Stimulated activated CD4-positive, alpha-beta T cell treated with anti-CD3 and anti-CD28 coated beads, Interleukin-1b, Interleukin-23, amount 100 ng/mL, for 1 hour (primary cell): ENCODE data around the gene EQTN.
"Not testable (repeated sequence)": the region's sequence is repeated elsewhere in the genome, so short reads cannot be mapped to it uniquely, and the experiment has no call there.

ENCODE experiments used
- DNase-seq, 2 donors: peaks; one replicate each; pipeline ENCODE4 v3.0.0-alpha.2; 2020; ENCODE audit warnings: low read depth in 2 of 2

EQTN gene

DNA sequence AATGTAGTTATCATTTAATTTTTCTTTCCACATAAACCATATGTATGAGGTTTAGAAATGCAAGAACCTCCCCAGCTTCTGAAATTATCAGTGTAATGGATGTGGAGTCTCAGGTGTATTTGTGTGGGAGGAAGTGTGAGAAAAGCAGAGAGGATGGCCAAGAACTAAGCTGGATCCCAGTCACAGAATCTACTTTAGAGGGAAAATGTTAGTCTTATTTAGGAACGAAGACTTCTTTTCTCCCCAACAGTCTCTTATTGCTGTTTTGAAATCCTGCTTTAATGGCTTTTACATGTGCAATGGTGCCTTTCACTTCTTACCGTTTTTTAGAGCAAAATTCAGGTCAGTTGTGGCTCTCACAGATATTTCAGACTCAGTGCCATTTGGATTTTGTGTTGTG is 3.0 kb downstream of the EQTN start:
- no peak for DNase-seq

GRCh38 chr9:27292659-27293405 is 4.1 kb downstream of the EQTN start:
- no peak for DNase-seq

DNA sequence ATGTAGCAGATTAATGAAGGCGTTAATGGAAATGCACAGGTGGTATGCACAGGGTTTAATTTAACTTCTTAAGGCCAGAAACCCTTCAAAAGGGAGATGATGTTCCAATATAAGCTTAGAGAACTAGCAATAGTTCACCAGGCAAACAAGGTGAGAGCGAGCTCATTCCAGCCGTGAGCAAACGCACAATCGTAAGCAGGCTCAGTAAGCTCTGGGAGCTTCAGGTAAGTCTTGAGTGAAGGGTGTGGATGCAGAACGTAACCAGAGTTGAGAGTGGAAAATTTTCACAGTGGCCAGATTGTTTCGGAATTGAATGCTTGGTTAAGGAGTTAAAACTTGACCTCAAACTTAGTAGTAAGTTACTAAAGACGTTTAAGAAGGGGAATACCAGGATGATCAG is 5.7 kb downstream of the EQTN start:
- DNase-seq: no peak

GRCh38 chr9:27282269-27282668 is 14.7 kb downstream of the EQTN start:
- no peak for DNase-seq

- DNase-seq: no peak
Measured at GRCh38 chr9:27280860-27281259, 16.1 kb downstream of the EQTN start.

DNA sequence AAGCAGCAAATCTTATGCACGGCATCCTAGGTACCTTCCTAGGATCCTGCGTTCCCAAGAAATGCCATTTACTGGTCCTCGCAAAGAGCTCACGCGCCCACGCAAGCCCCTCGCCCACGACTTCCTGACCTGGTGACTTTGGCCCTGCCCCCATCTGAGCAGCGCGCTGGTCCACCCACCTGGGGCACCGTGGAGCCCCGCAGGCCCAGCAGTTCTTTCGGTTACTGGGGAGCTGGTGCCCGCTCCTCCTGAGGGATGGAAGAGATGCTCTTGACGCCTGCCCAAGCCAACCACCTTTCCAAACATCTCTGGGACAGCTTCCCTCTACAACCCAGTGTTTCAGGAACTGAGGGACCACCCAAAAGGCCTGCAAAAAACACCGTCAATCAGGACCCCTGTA is 16.7 kb downstream of the EQTN start:
- no peak for DNase-seq

GRCh38 chr9:27279611-27280010 is 17.3 kb downstream of the EQTN start:
- DNase-seq: no peak

DNA sequence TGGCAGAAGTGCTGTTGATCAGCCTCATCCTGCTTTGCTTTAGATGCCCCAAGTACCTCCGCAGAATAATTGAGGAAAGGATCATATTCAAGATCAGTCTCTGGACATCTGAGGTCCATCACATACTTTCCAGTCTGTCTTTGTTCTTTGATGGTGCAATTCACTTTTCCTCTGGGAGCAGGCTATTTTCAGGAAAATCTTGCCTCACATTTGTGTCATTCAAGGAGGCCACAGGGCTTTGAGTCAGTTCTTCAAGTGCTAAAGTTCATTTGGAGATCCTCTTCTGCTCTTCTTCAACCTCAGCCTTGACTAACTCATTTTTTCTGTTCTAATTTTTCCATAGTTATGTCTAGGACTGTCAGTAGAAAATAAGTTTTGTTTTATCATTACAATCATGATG is 18.6 kb downstream of the EQTN start:
- DNase-seq: no peak

- no peak for DNase-seq
Measured at GRCh38 chr9:27276193-27277030, 20.5 kb downstream of the EQTN start.

DNA sequence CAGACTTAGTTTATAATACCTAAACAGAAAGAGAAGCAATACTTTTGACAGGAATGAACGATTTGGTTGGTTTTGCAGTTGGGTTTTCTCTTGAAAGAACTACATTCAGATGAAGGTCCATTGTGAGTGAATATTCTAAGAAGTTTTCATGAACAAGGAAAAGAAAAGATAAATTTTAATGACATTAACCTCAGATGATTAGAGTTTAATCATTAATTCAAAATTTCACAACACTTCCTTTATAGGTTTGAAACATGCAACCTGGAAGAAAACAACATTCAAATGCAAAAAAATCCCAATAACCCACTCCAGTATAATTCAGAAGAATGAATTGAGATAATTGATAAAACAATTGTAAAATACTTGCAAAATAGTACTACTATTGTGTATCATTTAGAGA is 23.8 kb downstream of the EQTN start:
- DNase-seq: no peak

DNA sequence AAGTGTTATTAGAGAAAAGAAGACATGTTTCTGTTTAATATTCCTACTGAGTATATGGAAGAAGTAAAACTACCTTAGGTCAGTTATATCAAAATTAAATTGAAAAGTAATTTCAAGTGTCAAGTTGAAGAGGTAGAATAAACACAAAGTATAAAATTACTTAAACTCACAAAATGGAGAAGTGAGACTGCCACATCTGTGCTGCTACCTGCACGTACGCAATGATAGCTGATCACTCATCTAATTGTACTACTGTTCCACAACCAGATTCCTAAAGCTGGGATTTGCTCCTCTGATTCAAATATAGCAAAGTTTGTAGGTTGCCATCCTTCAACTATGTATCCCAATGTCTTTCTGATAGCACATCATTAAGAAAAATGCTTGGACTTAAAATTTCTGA is 24.8 kb downstream of the EQTN start:
- no peak for DNase-seq

- DNase-seq: no peak
Measured at GRCh38 chr9:27261517-27262211, 35.3 kb downstream of the EQTN start.

DNA sequence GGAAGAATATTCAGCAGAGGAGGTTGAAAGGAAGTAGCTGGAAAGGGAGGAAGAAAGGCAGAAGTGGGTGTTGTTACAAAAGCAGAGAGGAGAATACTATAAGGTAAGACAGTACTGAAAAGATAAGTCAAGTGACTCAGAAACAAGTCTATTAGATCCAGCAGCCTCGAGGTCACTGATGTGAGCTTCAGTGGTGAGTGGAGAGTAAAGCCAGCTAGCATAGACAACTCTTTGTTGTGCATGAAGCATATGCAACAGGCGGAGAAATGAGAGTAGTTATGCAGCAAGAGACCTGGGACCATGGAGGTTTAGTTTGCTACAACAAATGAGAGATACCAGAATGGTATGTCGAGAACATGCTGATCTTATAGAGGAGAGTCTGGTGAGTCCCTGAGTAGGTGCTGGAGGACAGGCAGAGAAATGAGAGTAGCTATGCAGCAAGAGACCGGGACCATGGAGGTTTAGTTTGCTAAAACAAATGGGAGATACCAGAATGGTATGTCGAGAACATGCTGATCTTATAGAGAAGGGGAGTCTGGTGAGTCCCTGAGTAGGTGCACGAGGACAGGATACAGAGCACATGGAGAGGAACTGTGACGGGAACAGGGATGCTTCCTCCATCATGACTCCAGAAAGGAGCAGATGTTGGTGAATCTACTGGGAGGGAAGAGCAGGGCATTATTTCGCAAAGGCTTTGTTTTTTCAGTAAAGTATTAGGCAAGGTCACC is 36.0 kb downstream of the EQTN start:
- no peak for DNase-seq

GRCh38 chr9:27258662-27259061 is 38.3 kb downstream of the EQTN start:
- DNase-seq: no peak

DNA sequence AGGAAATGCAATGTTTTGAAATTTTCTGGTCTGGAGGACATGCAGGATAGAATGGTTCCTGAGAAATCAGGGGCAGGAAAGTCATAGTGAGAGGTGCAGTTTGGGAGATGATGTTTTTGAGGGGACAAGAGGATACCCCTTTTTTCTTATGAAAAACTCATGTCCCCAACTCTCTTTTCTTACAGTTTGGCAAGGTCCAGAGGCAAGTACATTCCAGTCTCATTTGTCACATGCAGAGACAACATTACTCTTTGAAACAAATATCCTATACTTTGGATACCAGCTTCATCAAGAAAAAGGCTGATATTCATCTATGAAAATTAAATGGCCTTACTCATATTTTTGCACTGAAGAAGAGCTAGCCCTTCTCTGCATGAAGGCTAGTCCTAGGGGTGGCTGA is 48.2 kb downstream of the EQTN start:
- no peak for DNase-seq

GRCh38 chr9:27247756-27248155 is 49.2 kb downstream of the EQTN start:
- no peak for DNase-seq

GRCh38 chr9:27239648-27240047 is 57.3 kb downstream of the EQTN start:
- DNase-seq: not testable (repeated sequence)
